ENCODE data around the gene CNTFR. TPM values are rescaled to one million over a fixed set of nuclear protein-coding genes. Genes with fewer than 3 reads are reported as not detected.

CNTFR gene
- total and polyA plus RNA-seq, 4 donors, result 0.75 to 3.3 (median 2.0) TPM

GRCh38 chr9:34510497-34511468 lies 78.7 kb downstream of the CNTFR start:
- WGBS, result 86% methylated on average over 13 of the region's 13 CpGs
- DNase-seq (ENCODE audit: low spot score), result no peak
- peaks cover 2 to 22% (median 17%) of the 10 kb centered on the region in 4 donors for H3K4me1 ChIP-seq (ENCODE audit: control insufficient read depth in 4 of 4, insufficient read depth in 4 of 4, low read length in 3 of 4)
- H3K9me3 ChIP-seq (ENCODE audit: control insufficient read depth in 4 of 4, low read length in 3 of 4), result no peaks in the 10 kb centered on the region
- TF ChIP-seq ATF3 (IDR thresholded peaks at IDR 0.05) (no peak), YY1 (IDR thresholded peaks at IDR 0.05) (no peak), CTCF (IDR thresholded peaks at IDR 0.05; ENCODE audit: low read depth, low read length, missing input control) (no peak)
- no peak overlapping the region for H3K4me3 ChIP-seq (ENCODE audit: low read depth in 1 of 3, low read length in 3 of 3)
- no peaks in the 10 kb centered on the region for H3K27me3 ChIP-seq (ENCODE audit: control insufficient read depth in 4 of 4, insufficient read depth in 4 of 4, low read length in 3 of 4)
- no peaks in the 10 kb centered on the region for H3K36me3 ChIP-seq (ENCODE audit: control insufficient read depth in 4 of 4, insufficient read depth in 3 of 4, low read depth in 1 of 4, low read length in 3 of 4)
- no peak overlapping the region for H3K9ac ChIP-seq (ENCODE audit: low read depth in 1 of 2, low read length in 2 of 2)
- H3K27ac ChIP-seq (ENCODE audit: low read depth in 1 of 2, low read length in 2 of 2), result no peak overlapping the region

- no peak for TF ChIP-seq YY1 (IDR thresholded peaks at IDR 0.05)
- TF ChIP-seq HNF4A (conservative IDR thresholded peaks at IDR 0.05), result no peak
- no peak for TF ChIP-seq SP1 (IDR thresholded peaks at IDR 0.05)
- no peak for TF ChIP-seq HNF4G (IDR thresholded peaks at IDR 0.05)
- TF ChIP-seq REST (IDR thresholded peaks at IDR 0.05), result no peak
- TF ChIP-seq TAF1 (conservative IDR thresholded peaks at IDR 0.05), result no peak
- no peak for TF ChIP-seq NR2F2 (IDR thresholded peaks at IDR 0.05)
- TF ChIP-seq RAD21 (IDR thresholded peaks at IDR 0.05), result no peak
- no peak for TF ChIP-seq FOXA1 (IDR thresholded peaks at IDR 0.05)
- TF ChIP-seq JUND (IDR thresholded peaks at IDR 0.05), result no peak
- TF ChIP-seq MAX (IDR thresholded peaks at IDR 0.05), result no peak
- TF ChIP-seq GABPA (IDR thresholded peaks at IDR 0.05 in 1 of 2, conservative IDR thresholded peaks at IDR 0.05 in 1 of 2), result no peak
- TF ChIP-seq RXRA (IDR thresholded peaks at IDR 0.05), result no peak
- no peak for TF ChIP-seq ATF3 (IDR thresholded peaks at IDR 0.05)
- WGBS, result 93% methylated on average over 3 of the region's 3 CpGs
Measured at GRCh38 chr9:34508951-34509350, 80.6 kb downstream of the CNTFR start.

More at GRCh38 chr9:34508951-34509350, 80.6 kb downstream of the CNTFR start:
- Histone ChIP-seq H3K9me3 (ENCODE audit: control insufficient read depth in 4 of 4, low read length in 3 of 4) (no peaks in the 10 kb centered on the region), H3K4me3 (ENCODE audit: low read depth in 1 of 3, low read length in 3 of 3) (no peak overlapping the region), H3K27ac (ENCODE audit: low read depth in 1 of 2, low read length in 2 of 2) (no peak overlapping the region), H3K36me3 (ENCODE audit: control insufficient read depth in 4 of 4, insufficient read depth in 3 of 4, low read depth in 1 of 4, low read length in 3 of 4) (no peaks in the 10 kb centered on the region), H3K27me3 (ENCODE audit: control insufficient read depth in 4 of 4, insufficient read depth in 4 of 4, low read length in 3 of 4) (no peaks in the 10 kb centered on the region), H3K4me1 (ENCODE audit: control insufficient read depth in 4 of 4, insufficient read depth in 4 of 4, low read length in 3 of 4) (peaks cover 2 to 21% (median 17%) of the 10 kb centered on the region in 4 donors), H3K9ac (ENCODE audit: low read depth in 1 of 2, low read length in 2 of 2) (no peak overlapping the region)
- DNase-seq (ENCODE audit: low spot score), result no peak

All from liver (tissue), 9 donors.